ENCODE data around the gene PAH. TPM values are rescaled to one million over a fixed set of nuclear protein-coding genes. Genes with fewer than 3 reads are reported as not detected.

Gene PAH
- total and polyA plus RNA-seq, 2 of the 4 experiments (the other 2 are of a cell fraction): not detected

- Histone ChIP-seq H3K18ac (ENCODE audit: low read depth, low read length) (no peak overlapping the region), H3K23ac (ENCODE audit: low read depth, low read length) (no peak overlapping the region), H3K4me2 (ENCODE audit: low read depth, low read length) (no peak overlapping the region), H2BK15ac (ENCODE audit: low read depth, low read length) (no peak overlapping the region), H3K27ac (ENCODE audit: insufficient read depth, low read length) (no peak overlapping the region), H4K5ac (ENCODE audit: low read depth, low read length) (no peak overlapping the region), H2BK120ac (ENCODE audit: low read depth, low read length) (no peak overlapping the region), H4K91ac (ENCODE audit: insufficient read depth, low read depth, low read length) (no peak overlapping the region), H3K4me3 (ENCODE audit: insufficient read depth, low read depth, low read length) (no peak overlapping the region), H4K20me1 (ENCODE audit: insufficient read depth, low read length) (no peaks in the 10 kb centered on the region), H2AFZ (replicated peaks; ENCODE audit: low read length, poor library complexity) (no peak overlapping the region), H2AK9ac (replicated peaks; ENCODE audit: low read depth, low read length, poor library complexity) (no peak overlapping the region), H3K9me1 (ENCODE audit: insufficient read depth, low read length) (no peaks in the 10 kb centered on the region), H3K4me1 (ENCODE audit: control insufficient read depth, insufficient read depth, low read length) (no peaks in the 10 kb centered on the region), H3K9ac (ENCODE audit: low read depth, low read length) (no peak overlapping the region), H2BK20ac (ENCODE audit: low read depth, low read length) (no peak overlapping the region), H3K9me3 (ENCODE audit: control insufficient read depth, insufficient read depth, low read length) (no peaks in the 10 kb centered on the region), H3K36me3 (ENCODE audit: control insufficient read depth, insufficient read depth, low read length) (no peaks in the 10 kb centered on the region), H3K27me3 (ENCODE audit: control insufficient read depth, insufficient read depth, low read length) (no peaks in the 10 kb centered on the region), H3K4ac (ENCODE audit: low read depth, low read length) (no peak overlapping the region), H3K56ac (ENCODE audit: extremely low read depth, insufficient read depth, low read length) (no peak overlapping the region), H4K8ac (ENCODE audit: low read depth in 2 of 2, low read length in 2 of 2) (no peak overlapping the region), H2BK5ac (ENCODE audit: low read depth, low read length, poor library complexity, severe bottlenecking) (no peak overlapping the region), H3K14ac (replicated peaks; ENCODE audit: low read depth, low read length) (no peak overlapping the region), H3K79me1 (ENCODE audit: low read depth in 1 of 2, low read length in 2 of 2) (no peaks in the 10 kb centered on the region), H2AK5ac (ENCODE audit: low read depth, low read length) (no peak overlapping the region)
- DNase-seq: no peak
- TF ChIP-seq SMC3 (IDR thresholded peaks at IDR 0.05; ENCODE audit: low read depth, low read length): no peak
- TF ChIP-seq MAZ (IDR thresholded peaks at IDR 0.05; ENCODE audit: borderline replicate concordance, low read depth, low read length): no peak
- TF ChIP-seq, protein P1, sequence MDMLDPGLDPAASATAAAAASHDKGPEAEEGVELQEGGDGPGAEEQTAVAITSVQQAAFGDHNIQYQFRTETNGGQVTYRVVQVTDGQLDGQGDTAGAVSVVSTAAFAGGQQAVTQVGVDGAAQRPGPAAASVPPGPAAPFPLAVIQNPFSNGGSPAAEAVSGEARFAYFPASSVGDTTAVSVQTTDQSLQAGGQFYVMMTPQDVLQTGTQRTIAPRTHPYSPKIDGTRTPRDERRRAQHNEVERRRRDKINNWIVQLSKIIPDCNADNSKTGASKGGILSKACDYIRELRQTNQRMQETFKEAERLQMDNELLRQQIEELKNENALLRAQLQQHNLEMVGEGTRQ (IDR thresholded peaks at IDR 0.05; ENCODE audit: low read depth, low read length): no peak
- TF ChIP-seq, protein P2, sequence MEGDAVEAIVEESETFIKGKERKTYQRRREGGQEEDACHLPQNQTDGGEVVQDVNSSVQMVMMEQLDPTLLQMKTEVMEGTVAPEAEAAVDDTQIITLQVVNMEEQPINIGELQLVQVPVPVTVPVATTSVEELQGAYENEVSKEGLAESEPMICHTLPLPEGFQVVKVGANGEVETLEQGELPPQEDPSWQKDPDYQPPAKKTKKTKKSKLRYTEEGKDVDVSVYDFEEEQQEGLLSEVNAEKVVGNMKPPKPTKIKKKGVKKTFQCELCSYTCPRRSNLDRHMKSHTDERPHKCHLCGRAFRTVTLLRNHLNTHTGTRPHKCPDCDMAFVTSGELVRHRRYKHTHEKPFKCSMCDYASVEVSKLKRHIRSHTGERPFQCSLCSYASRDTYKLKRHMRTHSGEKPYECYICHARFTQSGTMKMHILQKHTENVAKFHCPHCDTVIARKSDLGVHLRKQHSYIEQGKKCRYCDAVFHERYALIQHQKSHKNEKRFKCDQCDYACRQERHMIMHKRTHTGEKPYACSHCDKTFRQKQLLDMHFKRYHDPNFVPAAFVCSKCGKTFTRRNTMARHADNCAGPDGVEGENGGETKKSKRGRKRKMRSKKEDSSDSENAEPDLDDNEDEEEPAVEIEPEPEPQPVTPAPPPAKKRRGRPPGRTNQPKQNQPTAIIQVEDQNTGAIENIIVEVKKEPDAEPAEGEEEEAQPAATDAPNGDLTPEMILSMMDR (conservative IDR thresholded peaks at IDR 0.05; ENCODE audit: low read depth, low read length): no peak
- no peak for TF ChIP-seq MXI1 (IDR thresholded peaks at IDR 0.05; ENCODE audit: borderline replicate concordance, low read depth, low read length)
- no peak for TF ChIP-seq BHLHE40 (IDR thresholded peaks at IDR 0.05; ENCODE audit: low read depth, low read length)
- no peak for TF ChIP-seq FOS (IDR thresholded peaks at IDR 0.05; ENCODE audit: low read depth, low read length)
- no peak for TF ChIP-seq NFE2L2 (IDR thresholded peaks at IDR 0.05; ENCODE audit: low read depth, low read length)
- no peak for TF ChIP-seq RFX5 (IDR thresholded peaks at IDR 0.05; ENCODE audit: low read depth, low read length)
- no peak for TF ChIP-seq ELK1 (IDR thresholded peaks at IDR 0.05; ENCODE audit: borderline replicate concordance, low read depth, low read length)
- no peak for TF ChIP-seq CHD1 (IDR thresholded peaks at IDR 0.05; ENCODE audit: low read depth, low read length)
- no peak for TF ChIP-seq MAFK (IDR thresholded peaks at IDR 0.05; ENCODE audit: low read depth, low read length)
- no peak for TF ChIP-seq POLR2A (IDR thresholded peaks at IDR 0.05; ENCODE audit: low read depth, low read length)
- no peak for TF ChIP-seq CEBPB (IDR thresholded peaks at IDR 0.05; ENCODE audit: low read depth, low read length)
- no peak for TF ChIP-seq RCOR1 (IDR thresholded peaks at IDR 0.05; ENCODE audit: insufficient replicate concordance, low read length)
- TF ChIP-seq RAD21 (IDR thresholded peaks at IDR 0.05; ENCODE audit: low read length): no peak
- BruUV-seq (replicated peaks): no TSS peak
- no peak for ATAC-seq (ENCODE audit: low read depth)
- dilution Hi-C loops (cut with HindIII; ENCODE audit: low sequenced_read_pairs, unreplicated experiment) (no loop called here), intact Hi-C loops (cut with micrococcal nuclease) (no loop called here), in situ Hi-C loops (cut with MboI; ENCODE audit: low sequenced_read_pairs) (no loop called here)
- ChIA-PET CTCF (no interaction called here), POLR2A (ENCODE audit: unreplicated experiment) (no interaction called here)
- WGBS, 2 experiments (ENCODE audit: extremely low coverage in 2 of 2, insufficient read length in 1 of 2): no CpG with 5 or more reads among the region's 2 CpGs
Measured at GRCh38 chr12:102814691-102815367, 102.2 kb downstream of the PAH start.

Measured in IMR-90 (cell line).